Panc1 (cell line): ENCODE results near the gene ANGPTL1. TPM values are rescaled to one million over a fixed set of nuclear protein-coding genes. Genes with fewer than 3 reads are reported as not detected.

Experiments used
- ATAC-seq: fragments of 200-7000 bp; cut with Tn5 transposase; 2 replicates; pipeline ENCODE4 v1.9.1; 2020; ENCODE audit warnings: mild to moderate bottlenecking, moderate library complexity
- BruUV-seq: library from RNA; stranded (reverse); fragments of 400-500 nt; replicated peaks from 2 replicates; lab custom pipeline; 2021; lab: Mats Ljungman, UMichigan
- CTCF ChIA-PET: fragments of 300-600 bp; sonication (Branson Sonifier 250); formaldehyde crosslinking; loops from one replicate; lab custom pipeline; 2022; ENCODE audit warnings: antibody characterized with exemption; lab: Charles Lee
- POLR2A ChIA-PET: fragments of 300-600 bp; sonication (Branson Sonifier 250); formaldehyde crosslinking; loops from one replicate; lab custom pipeline; 2022; ENCODE audit warnings: antibody characterized with exemption; lab: Charles Lee
- DNase-seq: peaks from one replicate; pipeline ENCODE4 v3.0.0-alpha.2; 2010; ENCODE audit warnings: low read depth, low spot score
- H3K27ac ChIP-seq: 2 replicates; pipeline ENCODE4 v1.5.1; 2011; ENCODE audit warnings: mild to moderate bottlenecking, low read length, inconsistent platforms
- H3K27me3 ChIP-seq: fragments of 200-500 bp; sonication (Bioruptor generic); 2 replicates; pipeline ENCODE4 v1.6.0; 2014; ENCODE audit warnings: low read length, inconsistent platforms; ENCODE audit not compliant: control insufficient read depth, insufficient read depth
- H3K36me3 ChIP-seq: fragments of 200-500 bp; sonication (Bioruptor generic); 2 replicates; pipeline ENCODE4 v1.5.1; 2014; ENCODE audit warnings: inconsistent platforms, mild to moderate bottlenecking, low read length, moderate library complexity; ENCODE audit not compliant: control insufficient read depth, insufficient read depth
- H3K4me1 ChIP-seq: 2 replicates; pipeline ENCODE4 v1.5.1; 2011; ENCODE audit warnings: inconsistent platforms, mild to moderate bottlenecking, low read length, moderate library complexity; ENCODE audit not compliant: control insufficient read depth, insufficient read depth
- H3K4me3 ChIP-seq, 2 experiments: 2 replicates each; pipeline ENCODE4 v1.5.1; 2011 to 2012; ENCODE audit warnings: low read depth in 2 of 2, low read length in 2 of 2, mild to moderate bottlenecking in 2 of 2, inconsistent platforms in 1 of 2, moderate library complexity in 1 of 2
- H3K9me3 ChIP-seq: fragments of 200-500 bp; sonication (Bioruptor generic); 2 replicates; pipeline ENCODE4 v1.5.1; 2014; ENCODE audit warnings: low read depth, mild to moderate bottlenecking, inconsistent platforms, low read length, moderate library complexity; ENCODE audit not compliant: control insufficient read depth, insufficient read depth
- POLR2AphosphoS5 ChIP-seq: IDR thresholded peaks from 2 replicates; pipeline ENCODE4 v1.6.1; 2012; ENCODE audit warnings: mild to moderate bottlenecking, low read depth, low read length, moderate library complexity
- SIN3A ChIP-seq: IDR thresholded peaks from 2 replicates; pipeline ENCODE4 v1.6.1; 2012; ENCODE audit warnings: low read depth, mild to moderate bottlenecking, low read length, moderate library complexity, borderline replicate concordance; ENCODE audit not compliant: insufficient read depth
- TCF7L2 ChIP-seq: IDR thresholded peaks from 2 replicates; pipeline ENCODE4 v1.6.1; 2011; ENCODE audit warnings: mild to moderate bottlenecking, low read depth, low read length, inconsistent platforms
- in situ Hi-C: cut with HindIII; loops from 2 replicates; pipeline ENCODE4 v1.10.0; 2016; ENCODE audit warnings: low sequenced_read_pairs, low pct_unique_long_range_greater_than_20kb
- intact Hi-C: fragments of 100-400 bp; cut with micrococcal nuclease; formaldehyde crosslinking; loops from one replicate; pipeline ENCODE4 v1.10.0; 2022; ENCODE audit not compliant: unreplicated experiment
- total RNA-seq: library from RNA; stranded (reverse); gene quantifications from one replicate; pipeline ENCODE4 v1.2.1, GENCODE V29; 2021; ENCODE audit not compliant: unreplicated experiment
- TF ChIP-seq, protein P1 (sequence below): fragments of 450-650 bp; IDR thresholded peaks from 2 replicates; pipeline ENCODE4 v1.5.1; 2017; ENCODE audit warnings: mild to moderate bottlenecking
- TF ChIP-seq, protein P2 (sequence below), 2 experiments: IDR thresholded peaks; 2 replicates each; pipeline ENCODE4 v1.6.1; 2011 to 2012; ENCODE audit warnings: low read depth in 2 of 2, control low read depth in 1 of 2, low read length in 1 of 2, mild to moderate bottlenecking in 1 of 2, moderate library complexity in 1 of 2; ENCODE audit not compliant: insufficient read depth in 1 of 2

Gene ANGPTL1
- total RNA-seq, 1 experiment from 2014 or later = not detected

- no peaks in the 10 kb centered on the region for H3K9me3 ChIP-seq
- intact Hi-C loops = no loop called here
- TF ChIP-seq POLR2AphosphoS5 (no peak), SIN3A (no peak), TCF7L2 (no peak)
- TF ChIP-seq, protein P1, sequence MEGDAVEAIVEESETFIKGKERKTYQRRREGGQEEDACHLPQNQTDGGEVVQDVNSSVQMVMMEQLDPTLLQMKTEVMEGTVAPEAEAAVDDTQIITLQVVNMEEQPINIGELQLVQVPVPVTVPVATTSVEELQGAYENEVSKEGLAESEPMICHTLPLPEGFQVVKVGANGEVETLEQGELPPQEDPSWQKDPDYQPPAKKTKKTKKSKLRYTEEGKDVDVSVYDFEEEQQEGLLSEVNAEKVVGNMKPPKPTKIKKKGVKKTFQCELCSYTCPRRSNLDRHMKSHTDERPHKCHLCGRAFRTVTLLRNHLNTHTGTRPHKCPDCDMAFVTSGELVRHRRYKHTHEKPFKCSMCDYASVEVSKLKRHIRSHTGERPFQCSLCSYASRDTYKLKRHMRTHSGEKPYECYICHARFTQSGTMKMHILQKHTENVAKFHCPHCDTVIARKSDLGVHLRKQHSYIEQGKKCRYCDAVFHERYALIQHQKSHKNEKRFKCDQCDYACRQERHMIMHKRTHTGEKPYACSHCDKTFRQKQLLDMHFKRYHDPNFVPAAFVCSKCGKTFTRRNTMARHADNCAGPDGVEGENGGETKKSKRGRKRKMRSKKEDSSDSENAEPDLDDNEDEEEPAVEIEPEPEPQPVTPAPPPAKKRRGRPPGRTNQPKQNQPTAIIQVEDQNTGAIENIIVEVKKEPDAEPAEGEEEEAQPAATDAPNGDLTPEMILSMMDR = no peak
- TF ChIP-seq, protein P2, sequence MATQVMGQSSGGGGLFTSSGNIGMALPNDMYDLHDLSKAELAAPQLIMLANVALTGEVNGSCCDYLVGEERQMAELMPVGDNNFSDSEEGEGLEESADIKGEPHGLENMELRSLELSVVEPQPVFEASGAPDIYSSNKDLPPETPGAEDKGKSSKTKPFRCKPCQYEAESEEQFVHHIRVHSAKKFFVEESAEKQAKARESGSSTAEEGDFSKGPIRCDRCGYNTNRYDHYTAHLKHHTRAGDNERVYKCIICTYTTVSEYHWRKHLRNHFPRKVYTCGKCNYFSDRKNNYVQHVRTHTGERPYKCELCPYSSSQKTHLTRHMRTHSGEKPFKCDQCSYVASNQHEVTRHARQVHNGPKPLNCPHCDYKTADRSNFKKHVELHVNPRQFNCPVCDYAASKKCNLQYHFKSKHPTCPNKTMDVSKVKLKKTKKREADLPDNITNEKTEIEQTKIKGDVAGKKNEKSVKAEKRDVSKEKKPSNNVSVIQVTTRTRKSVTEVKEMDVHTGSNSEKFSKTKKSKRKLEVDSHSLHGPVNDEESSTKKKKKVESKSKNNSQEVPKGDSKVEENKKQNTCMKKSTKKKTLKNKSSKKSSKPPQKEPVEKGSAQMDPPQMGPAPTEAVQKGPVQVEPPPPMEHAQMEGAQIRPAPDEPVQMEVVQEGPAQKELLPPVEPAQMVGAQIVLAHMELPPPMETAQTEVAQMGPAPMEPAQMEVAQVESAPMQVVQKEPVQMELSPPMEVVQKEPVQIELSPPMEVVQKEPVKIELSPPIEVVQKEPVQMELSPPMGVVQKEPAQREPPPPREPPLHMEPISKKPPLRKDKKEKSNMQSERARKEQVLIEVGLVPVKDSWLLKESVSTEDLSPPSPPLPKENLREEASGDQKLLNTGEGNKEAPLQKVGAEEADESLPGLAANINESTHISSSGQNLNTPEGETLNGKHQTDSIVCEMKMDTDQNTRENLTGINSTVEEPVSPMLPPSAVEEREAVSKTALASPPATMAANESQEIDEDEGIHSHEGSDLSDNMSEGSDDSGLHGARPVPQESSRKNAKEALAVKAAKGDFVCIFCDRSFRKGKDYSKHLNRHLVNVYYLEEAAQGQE (IDR thresholded peaks at IDR 0.05; ENCODE audit: insufficient read depth in 1 of 2, low read depth in 2 of 2, low read length in 1 of 2) = no peak
- in situ Hi-C loops = no loop called here
- POLR2A ChIA-PET = no interaction called here
- CTCF ChIA-PET = no interaction called here
- H3K36me3 ChIP-seq = no peaks in the 10 kb centered on the region
- ATAC-seq (no peak), DNase-seq (no peak)
- H3K4me3 ChIP-seq = no peak overlapping the region
- peaks cover 3% of the 10 kb centered on the region; the same call in 1 of the 2 replicates for H3K27me3 ChIP-seq
- no TSS peak for BruUV-seq
- H3K27ac ChIP-seq = no peak overlapping the region
- no peaks in the 10 kb centered on the region for H3K4me1 ChIP-seq
Measured at GRCh38 chr1:178918955-178919354, 48.1 kb upstream of the ANGPTL1 start.

DNA sequence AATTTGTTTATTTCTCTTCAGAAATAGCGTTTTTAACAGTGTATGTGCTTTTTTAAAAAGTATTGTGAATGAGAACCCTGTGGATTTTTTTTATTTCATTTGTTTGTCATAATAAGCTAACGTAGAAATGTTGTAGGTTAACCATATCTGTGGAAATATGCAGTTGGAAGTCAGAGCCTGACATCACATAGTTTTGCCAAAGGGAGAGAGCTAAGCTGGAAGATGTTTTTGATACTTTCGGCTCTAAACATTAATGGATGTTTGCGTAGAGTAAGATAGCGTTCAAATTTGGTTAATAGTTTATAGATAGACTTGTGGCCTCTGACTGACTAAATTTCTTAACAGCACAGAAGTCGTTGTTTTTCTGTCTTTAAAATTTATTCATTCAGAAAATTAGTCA lies 47.4 kb upstream of the ANGPTL1 start:
- in situ Hi-C loops = no loop called here
- peaks cover 3% of the 10 kb centered on the region; the same call in 1 of the 2 replicates for H3K27me3 ChIP-seq
- CTCF ChIA-PET = no interaction called here
- TF ChIP-seq TCF7L2 (no peak), POLR2AphosphoS5 (no peak), SIN3A (no peak)
- TF ChIP-seq, protein P2 (IDR thresholded peaks at IDR 0.05; ENCODE audit: insufficient read depth in 1 of 2, low read depth in 2 of 2, low read length in 1 of 2) = no peak
- TF ChIP-seq, protein P1 = no peak
- no peak for DNase-seq
- H3K36me3 ChIP-seq = no peaks in the 10 kb centered on the region
- no peak overlapping the region for H3K4me3 ChIP-seq
- intact Hi-C loops = no loop called here
- H3K9me3 ChIP-seq = no peaks in the 10 kb centered on the region
- no peak overlapping the region for H3K27ac ChIP-seq
- no TSS peak for BruUV-seq
- no peaks in the 10 kb centered on the region for H3K4me1 ChIP-seq
- POLR2A ChIA-PET = no interaction called here
- no peak for ATAC-seq
